Activated B cell treated with CpG ODN at 0.5 μM for 24 hours (primary cell): Measurements from ENCODE around the gene VEPH1. TPM values are rescaled to one million over a fixed set of nuclear protein-coding genes. Genes with fewer than 3 reads are reported as not detected.

Source experiments
- ATAC-seq: fragments of 200-7000 bp; cut with Tn5 transposase; one replicate; pipeline ENCODE4 v1.10.0; 2021; ENCODE audit warnings: low read depth, mild to moderate bottlenecking, moderate library complexity
- CTCF ChIA-PET: fragments of 350-600 bp; sonication (Branson Sonifier 250); formaldehyde crosslinking; loops from one replicate; lab custom pipeline; 2021; ENCODE audit warnings: antibody characterized with exemption; lab: Charles Lee
- POLR2A ChIA-PET: fragments of 350-600 bp; sonication (Branson Sonifier 250); formaldehyde crosslinking; loops from one replicate; lab custom pipeline; 2021; ENCODE audit warnings: antibody characterized with exemption; lab: Charles Lee
- DNase-seq: peaks from one replicate; pipeline ENCODE4 v3.0.0; 2022
- H3K27ac Mint-ChIP-seq: one replicate; pipeline ENCODE4 v1.8.0; 2020; ENCODE audit warnings: mixed read lengths
- H3K27me3 Mint-ChIP-seq: one replicate; pipeline ENCODE4 v1.8.0; 2021; ENCODE audit warnings: mixed read lengths
- H3K36me3 Mint-ChIP-seq: one replicate; pipeline ENCODE4 v1.8.0; 2021; ENCODE audit warnings: low read depth, mixed read lengths
- H3K4me1 Mint-ChIP-seq: one replicate; pipeline ENCODE4 v1.8.0; 2021; ENCODE audit warnings: mixed read lengths
- H3K4me3 Mint-ChIP-seq: one replicate; pipeline ENCODE4 v1.8.0; 2020; ENCODE audit warnings: mild to moderate bottlenecking, mixed read lengths
- H3K9me3 Mint-ChIP-seq: one replicate; pipeline ENCODE4 v1.8.0; 2020; ENCODE audit warnings: mixed read lengths
- CTCF ChIP-seq: fragments of 200-600 bp; IDR thresholded peaks from one replicate; pipeline ENCODE4 v1.8.0; 2022; ENCODE audit warnings: antibody characterized with exemption, mild to moderate bottlenecking
- intact Hi-C: fragments of 100-400 bp; cut with micrococcal nuclease; formaldehyde crosslinking; loops from one replicate; pipeline ENCODE4 v1.15.1; 2024
- total RNA-seq: library from RNA; stranded (reverse); gene quantifications from 2 replicates; pipeline ENCODE4 v1.2.3, GENCODE V29; 2022

The VEPH1 gene
- total RNA-seq, 1 donor from 2014 or later, result not detected

- CTCF ChIA-PET, result no interaction called here
- H3K36me3 Mint-ChIP-seq, result no peaks in the 10 kb centered on the region
- H3K9me3 Mint-ChIP-seq, result no peaks in the 10 kb centered on the region
- H3K4me3 Mint-ChIP-seq, result no peak overlapping the region
- no peak for TF ChIP-seq CTCF
- intact Hi-C loops, result no loop called here
- H3K27ac Mint-ChIP-seq, result no peak overlapping the region
- no peaks in the 10 kb centered on the region for H3K4me1 Mint-ChIP-seq
- POLR2A ChIA-PET, result no interaction called here
- DNase-seq (no peak), ATAC-seq (no peak)
- peaks cover 3% of the 10 kb centered on the region for H3K27me3 Mint-ChIP-seq
These were observed 126.5 kb downstream of the VEPH1 start for GRCh38 chr3:157376603-157377300.

- Mint-ChIP-seq H3K27ac (no peak overlapping the region), H3K27me3 (no peaks in the 10 kb centered on the region), H3K9me3 (no peaks in the 10 kb centered on the region), H3K4me1 (no peaks in the 10 kb centered on the region), H3K36me3 (no peaks in the 10 kb centered on the region), H3K4me3 (no peak overlapping the region)
- no peak for TF ChIP-seq CTCF
- intact Hi-C loops, result no loop called here
- CTCF ChIA-PET, result no interaction called here
- ATAC-seq, result no peak
- POLR2A ChIA-PET, result no interaction called here
- DNase-seq, result no peak
These were observed 127.8 kb downstream of the VEPH1 start for GRCh38 chr3:157375342-157375986.

- TF ChIP-seq CTCF, result no peak
- Mint-ChIP-seq H3K36me3 (no peaks in the 10 kb centered on the region), H3K9me3 (no peaks in the 10 kb centered on the region), H3K4me3 (no peak overlapping the region), H3K4me1 (no peaks in the 10 kb centered on the region), H3K27ac (no peak overlapping the region), H3K27me3 (no peaks in the 10 kb centered on the region)
- ATAC-seq (no peak), DNase-seq (no peak)
- POLR2A ChIA-PET, result no interaction called here
- intact Hi-C loops, result no loop called here
- CTCF ChIA-PET, result no interaction called here
These were observed 128.3 kb downstream of the VEPH1 start for GRCh38 chr3:157374933-157375332.

GRCh38 chr3:157373783-157374182 lies 129.4 kb downstream of the VEPH1 start:
- no peak overlapping the region for H3K4me3 Mint-ChIP-seq
- intact Hi-C loops, result no loop called here
- CTCF ChIA-PET, result no interaction called here
- H3K4me1 Mint-ChIP-seq, result no peaks in the 10 kb centered on the region
- TF ChIP-seq CTCF, result no peak
- DNase-seq (no peak), ATAC-seq (no peak)
- H3K36me3 Mint-ChIP-seq, result no peaks in the 10 kb centered on the region
- POLR2A ChIA-PET, result no interaction called here
- peaks cover 2% of the 10 kb centered on the region for H3K27me3 Mint-ChIP-seq
- no peaks in the 10 kb centered on the region for H3K9me3 Mint-ChIP-seq
- no peak overlapping the region for H3K27ac Mint-ChIP-seq

- intact Hi-C loops, result no loop called here
- no peak overlapping the region for H3K27ac Mint-ChIP-seq
- H3K4me1 Mint-ChIP-seq, result no peaks in the 10 kb centered on the region
- H3K9me3 Mint-ChIP-seq, result no peaks in the 10 kb centered on the region
- no peak for DNase-seq
- no peaks in the 10 kb centered on the region for H3K36me3 Mint-ChIP-seq
- H3K4me3 Mint-ChIP-seq, result no peak overlapping the region
- CTCF ChIA-PET, result no interaction called here
- no peak for TF ChIP-seq CTCF
- H3K27me3 Mint-ChIP-seq, result peaks cover 2% of the 10 kb centered on the region
- ATAC-seq, result no peak
- POLR2A ChIA-PET, result no interaction called here
These were observed 132.3 kb downstream of the VEPH1 start for GRCh38 chr3:157370867-157371266.
